SKM-1 (cell line): ENCODE measurements around the gene ABHD2.
"Not testable (repeated sequence)": the region's sequence is repeated elsewhere in the genome, so short reads cannot be mapped to it uniquely, and the experiment has no call there.

Source experiments
- DNase-seq: peaks from one replicate; lab custom pipeline; 2025; ENCODE audit not compliant: unreplicated experiment; lab: John Stamatoyannopoulos, UW

The ABHD2 gene

GRCh38 chr15:89075101-89075640 lies 13.1 kb upstream of the ABHD2 start:
- no peak for DNase-seq

DNA sequence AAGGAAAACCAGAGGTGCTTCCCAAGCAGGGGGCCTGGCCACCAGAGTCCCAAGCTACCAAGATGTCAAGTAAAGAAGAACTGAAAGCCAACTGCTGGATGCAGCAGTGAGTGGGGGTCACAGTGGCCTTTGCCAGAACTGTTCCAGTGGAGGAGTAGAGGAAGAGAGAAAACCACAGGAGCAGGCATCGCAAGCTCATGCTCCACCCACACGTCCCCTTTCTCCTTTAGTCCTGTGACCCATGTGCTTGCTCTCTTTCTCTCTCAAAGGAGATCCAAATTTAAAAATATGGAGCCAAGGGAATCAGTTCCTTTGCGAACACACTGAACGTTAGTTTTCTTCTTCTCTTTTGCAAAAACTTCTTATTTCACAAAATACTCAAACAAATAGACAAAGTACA lies 12.4 kb upstream of the ABHD2 start:
- DNase-seq, result no peak

DNA sequence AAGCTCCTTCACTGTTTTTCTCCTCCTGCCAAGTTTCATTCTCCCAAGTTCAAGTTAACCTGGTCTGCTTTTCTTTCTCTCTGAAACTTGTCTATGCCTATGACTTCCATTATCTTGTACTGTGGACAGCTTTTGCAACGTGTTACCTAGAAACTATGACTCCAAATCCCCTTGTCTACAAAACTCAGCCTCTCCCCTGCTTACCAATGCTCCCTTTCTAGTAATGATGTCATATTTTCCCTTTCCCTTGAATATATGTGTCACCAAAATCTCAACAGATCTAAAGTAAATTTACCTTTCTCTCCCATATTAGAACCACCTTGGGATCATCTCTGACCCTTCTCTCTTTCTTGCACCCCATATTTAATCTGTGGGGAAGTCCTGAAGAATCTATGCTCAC lies 10.5 kb upstream of the ABHD2 start:
- no peak for DNase-seq

DNA sequence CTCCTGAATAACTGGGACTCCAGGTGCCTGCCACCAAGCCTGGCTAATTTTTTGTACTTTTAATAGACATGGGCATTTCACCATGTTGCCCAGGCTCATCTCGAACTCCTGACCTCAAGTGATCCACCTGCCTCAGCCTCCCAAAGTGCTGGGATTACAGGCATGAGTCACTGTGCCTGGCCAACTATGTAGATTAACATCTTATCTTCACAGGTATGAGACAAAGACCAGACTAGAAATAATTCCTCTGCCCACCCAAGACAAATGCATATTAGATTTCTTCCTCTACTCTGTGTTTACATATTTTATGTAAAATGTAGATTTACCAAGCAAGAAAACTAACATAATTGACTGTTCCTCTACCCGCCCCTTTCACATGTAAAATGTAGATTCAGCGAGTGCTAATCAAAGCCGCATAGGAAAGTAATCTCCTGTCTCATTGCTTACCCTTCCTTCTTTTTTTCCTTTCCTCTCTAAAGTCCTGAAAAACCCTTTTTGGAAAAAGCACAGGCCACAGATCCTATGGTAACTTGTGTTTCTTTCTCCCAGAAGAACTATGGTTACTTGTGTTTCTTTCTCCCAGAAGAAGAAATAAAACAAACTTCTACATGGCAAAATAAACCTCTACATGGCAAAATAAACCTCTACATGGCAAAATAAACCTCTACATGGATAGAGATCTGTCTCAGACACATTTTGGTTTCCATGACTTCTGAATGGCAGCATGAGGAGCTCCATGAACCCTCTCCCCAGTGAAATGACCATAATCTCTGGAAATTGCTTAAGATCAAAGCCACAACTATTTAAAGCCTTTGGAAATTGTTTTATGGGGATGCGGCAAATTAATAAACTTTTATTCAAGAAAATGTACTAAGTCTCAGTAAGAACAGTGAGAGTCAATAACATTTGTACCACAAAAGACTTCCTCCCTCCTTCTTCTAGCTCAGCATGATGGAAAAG lies 9.1 kb upstream of the ABHD2 start:
- DNase-seq, result no peak

- no peak for DNase-seq
Measured at GRCh38 chr15:89081878-89082277, 6.4 kb upstream of the ABHD2 start.

DNA sequence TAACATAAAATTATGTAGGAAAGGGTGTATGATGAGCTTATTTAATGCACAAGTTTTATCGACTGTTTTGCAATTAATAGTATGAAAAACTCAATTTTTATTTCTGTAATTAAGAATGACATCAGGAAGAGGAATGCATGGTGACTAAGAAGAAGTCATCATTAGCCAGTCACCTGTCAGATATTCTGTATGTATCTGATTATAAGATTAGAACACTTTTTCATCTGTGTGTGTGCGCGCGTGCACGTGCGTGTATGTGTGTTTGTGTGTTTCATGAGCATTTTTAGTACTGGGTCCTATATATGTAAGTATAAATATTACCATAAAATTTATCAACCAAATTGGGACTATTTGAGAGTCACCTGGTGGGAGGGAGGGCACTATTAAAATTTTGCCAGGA lies 5.0 kb upstream of the ABHD2 start:
- no peak for DNase-seq

DNA sequence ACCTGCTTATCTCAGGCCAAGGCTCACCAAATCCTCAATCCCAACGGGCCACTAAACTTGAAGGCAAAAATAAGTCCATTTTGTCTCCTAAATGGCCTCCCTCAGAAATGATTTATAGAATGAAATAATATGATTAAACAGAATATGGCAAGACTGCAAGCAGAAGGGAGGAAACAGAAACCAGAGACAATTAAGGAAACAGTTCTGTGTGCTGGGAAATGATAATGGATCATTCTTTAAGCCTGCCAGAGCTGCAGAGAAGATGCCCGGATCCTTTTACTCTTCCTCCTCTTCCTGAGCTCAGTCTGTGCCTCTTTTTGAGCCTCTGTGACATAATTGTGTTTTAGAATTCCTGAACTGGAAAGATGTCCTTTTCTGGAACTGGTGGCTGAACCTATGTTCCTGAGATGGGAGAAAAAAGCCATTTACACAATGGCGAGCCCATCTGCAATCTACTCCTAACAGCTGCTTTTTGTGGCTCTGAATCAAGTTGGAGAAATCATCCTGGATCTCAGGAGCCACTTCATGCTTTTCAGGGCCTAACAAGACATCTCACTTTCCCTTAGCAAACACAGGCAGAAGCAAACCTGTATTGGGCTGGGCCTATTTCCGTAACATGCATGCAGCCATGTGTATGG lies 2.8 kb upstream of the ABHD2 start:
- no peak for DNase-seq

DNA sequence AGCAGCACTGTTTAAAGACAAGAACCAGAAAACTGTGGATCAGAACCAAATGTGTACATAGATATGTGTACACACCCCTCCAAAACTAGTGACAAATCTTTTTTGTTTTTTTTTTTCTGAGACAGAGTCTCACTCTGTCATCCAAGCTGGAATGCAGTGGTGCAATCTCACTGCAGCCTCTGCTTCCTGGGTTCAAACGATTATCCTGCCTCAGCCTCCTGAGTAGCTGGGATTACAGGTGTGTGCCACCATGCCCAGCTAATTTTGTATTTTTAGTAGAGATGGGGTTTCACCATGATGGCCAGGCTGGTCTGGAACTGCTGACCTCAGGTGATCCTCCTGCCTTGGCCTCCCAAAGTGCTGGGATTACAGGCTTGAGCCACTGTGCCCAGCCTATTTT lies 2.3 kb upstream of the ABHD2 start:
- DNase-seq, result not testable (repeated sequence)

DNA sequence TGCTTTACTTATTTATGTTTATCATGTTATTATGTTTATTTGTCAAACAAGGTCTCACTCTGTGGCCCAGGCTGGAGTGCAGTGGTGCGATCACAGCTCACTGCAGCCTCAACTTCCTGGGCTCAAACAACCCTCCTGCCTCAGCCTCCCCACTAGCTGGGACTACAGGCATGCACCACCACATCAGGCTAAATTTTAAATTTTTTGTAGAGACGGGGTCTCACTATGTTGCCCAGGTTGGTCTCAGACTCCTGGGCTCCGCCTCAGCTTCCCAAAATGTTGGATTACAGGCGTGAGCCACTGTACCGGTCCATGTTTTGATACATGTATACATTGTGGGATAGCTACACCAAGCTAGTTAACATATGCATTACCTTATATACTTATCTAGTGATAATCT lies 1.9 kb upstream of the ABHD2 start:
- DNase-seq, result not testable (repeated sequence)

DNA sequence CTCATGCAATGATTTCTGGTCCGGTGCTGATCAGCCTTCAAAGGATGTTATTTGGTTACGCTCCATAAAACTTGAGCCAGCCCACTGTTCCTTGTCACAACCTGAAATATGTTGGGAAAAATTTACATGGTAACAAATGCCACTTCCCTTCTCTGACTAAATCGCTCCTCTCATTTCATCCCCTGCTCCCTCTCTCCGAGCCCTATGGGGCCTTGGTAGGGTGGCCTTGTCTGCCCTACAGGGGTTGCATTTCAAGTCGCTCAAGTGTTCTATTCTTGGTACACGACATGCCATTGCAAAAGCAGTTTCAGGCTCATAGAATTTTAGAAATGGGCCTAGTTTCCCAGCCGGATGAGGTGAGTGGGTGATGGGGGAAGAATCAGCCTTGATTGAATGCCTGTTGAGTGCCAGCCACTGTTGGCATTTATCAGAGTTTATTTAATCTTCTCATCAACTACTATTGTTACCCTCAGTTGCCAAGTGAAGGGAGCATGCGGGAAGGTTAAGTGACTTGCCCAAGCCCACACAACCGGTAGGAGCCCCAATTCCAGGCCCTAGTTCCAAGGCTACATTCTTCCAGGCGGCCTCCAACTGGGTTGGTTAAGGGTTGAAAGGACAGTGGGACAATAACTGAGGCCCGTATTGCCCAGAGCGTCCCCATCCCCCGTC lies 961 bp upstream of the ABHD2 start:
- no peak for DNase-seq

DNA sequence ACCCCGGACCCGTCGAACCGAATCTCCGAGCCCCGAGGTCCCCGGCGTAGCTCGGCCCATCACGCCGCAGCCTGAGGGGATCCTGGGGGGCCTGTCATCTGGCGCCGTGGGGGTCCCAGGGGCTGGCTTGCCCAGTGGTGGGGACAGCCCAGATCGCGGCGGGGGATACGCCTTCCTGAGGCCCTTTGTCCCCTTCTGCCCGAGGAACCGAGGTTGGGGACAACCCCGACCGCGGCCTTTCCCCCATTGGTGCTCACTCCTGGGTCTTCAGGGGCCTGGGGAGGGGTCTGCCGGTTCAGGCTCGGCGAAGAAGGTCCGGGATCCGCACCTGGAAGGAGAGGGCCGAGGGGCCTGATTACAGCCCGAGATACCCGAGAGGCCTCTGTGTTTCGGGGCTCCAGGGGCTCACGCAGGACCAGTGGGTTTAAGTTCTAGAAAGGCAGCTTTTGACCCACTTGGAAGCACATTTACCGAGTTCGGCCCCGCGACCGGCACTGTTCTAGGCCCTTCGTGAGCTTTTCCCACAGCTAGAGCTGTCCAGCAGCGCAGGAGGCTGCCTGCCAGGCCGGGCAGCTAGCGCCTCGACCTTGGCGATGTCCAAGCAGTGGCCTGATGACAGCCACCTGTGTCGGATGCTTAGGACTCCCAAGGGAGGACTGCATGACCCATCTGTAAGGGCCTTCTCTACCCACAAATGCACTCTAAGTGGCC lies 504 bp downstream of the ABHD2 start:
- DNase-seq, result no peak

DNA sequence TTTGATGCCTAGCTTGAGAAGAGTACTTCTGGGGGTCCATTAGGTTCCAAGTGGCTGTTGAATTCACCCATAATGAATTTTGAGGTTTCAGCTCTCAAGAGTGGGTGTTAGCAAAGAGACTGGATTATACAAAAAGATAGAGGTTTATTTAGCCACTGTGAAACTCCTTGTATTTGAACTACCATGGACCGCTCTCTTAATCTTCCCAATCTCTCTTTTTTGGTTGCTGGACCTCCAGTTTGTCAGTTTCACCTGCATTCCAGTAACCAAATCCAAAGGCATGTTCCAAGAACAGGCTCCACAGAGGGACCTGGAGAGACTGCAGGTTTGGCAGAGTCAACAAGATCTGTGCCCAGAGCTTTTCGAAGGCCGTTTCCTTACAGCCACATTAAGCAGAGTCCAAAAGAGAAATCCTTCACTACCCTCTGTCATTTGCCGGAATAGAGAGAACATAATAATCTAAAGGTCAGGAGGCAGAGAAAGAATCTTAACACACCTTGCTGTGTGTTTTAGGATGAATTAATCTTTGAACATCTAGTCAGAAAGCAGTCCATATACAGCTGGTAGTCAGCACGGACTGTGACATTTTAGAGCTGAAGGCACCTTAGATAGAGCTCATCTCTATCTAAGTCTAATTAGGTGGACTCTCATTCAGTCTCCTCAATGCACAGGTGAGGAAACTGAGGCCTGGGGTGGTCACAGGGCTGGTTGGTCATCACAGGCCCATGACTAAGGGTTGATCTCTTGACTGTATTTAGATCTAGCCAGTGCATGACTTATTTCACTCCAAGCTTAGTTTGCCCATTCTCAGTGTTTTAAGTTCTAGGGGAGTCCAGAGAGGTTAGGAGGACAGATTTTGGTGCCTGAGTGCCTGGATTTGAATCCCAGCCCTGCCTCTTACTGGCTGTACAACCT lies 1.3 kb downstream of the ABHD2 start:
- DNase-seq, result no peak

DNA sequence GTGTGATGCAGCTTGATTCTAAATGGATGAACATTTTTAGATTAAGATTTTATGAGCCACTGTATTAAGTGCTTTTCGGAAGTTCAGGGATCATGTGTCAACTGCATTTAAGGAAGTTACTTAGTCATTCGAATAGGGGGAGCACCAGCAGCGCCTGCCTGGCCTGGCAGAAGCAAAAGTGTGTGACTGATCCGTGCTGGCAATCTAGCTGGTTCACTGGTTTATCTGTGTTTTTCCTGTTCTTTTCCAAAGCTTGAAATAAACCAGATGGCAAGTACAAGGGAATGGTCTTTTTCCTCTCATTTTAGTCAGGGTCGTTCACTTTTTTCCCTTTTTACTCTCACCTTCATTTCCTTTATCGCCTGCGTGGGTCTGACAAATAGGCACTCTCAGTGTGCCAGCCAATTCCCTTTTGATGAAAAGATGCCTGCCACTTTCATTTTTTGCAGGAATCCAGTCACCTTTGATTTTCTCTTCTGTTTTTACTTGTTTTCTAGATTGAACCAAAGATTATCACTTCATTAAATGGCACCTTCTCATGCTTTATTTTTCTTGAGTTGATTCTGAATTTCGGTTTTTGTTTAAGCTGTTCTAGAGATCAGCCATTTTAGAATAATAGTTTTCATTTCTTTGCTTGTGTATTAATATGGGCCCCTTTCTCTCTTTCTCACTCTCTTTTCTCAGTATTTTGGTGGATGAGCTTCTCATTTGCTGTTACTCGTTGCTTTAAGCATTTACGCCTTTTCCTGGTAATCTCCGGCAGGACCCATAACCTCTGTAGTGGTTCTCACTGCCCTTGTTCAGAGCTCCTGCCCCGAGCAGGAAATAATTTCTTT lies 2.8 kb downstream of the ABHD2 start:
- DNase-seq, result peak; percentile 73

- DNase-seq, result no peak
Measured at GRCh38 chr15:89091627-89092220, 3.5 kb downstream of the ABHD2 start.

GRCh38 chr15:89093509-89093908 lies 5.3 kb downstream of the ABHD2 start:
- no peak for DNase-seq

DNA sequence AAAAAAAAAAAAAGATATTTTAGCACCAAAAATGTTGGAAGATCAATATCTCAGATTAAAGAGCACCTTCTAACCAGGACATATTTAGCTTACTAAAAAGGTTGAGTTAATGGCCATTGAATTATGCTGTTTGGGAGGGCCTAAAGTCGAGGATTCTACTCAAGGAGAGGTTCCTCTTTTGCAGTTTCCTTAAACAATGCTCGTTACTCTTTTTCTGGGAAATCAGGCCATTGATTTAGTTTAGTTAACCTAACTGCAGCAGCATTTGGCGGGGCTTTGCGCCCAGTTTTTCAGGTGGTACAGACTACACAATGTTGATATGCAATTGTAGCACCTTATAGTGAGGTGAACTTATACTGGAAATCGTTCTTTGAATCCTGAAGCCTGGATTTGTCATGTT lies 6.8 kb downstream of the ABHD2 start:
- DNase-seq, result peak; percentile 13

DNA sequence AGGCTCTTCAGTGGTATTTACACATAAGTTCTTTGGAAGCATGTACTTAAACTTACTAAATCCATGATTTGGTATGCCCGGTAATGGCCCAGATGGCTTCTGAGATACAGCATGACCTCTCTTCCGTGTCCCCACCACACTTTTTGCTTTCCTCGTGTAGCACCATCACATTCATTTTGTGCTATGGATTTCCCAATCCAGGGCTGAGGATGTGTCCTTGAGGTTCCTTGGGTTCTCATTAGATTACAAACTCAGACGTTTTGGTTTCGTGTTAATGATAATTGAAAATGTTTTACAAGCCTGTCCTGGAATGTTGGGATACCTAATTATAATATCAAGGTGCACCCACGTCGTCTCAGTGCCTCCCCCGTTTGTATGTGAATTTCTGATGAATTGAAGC lies 7.3 kb downstream of the ABHD2 start:
- no peak for DNase-seq

DNA sequence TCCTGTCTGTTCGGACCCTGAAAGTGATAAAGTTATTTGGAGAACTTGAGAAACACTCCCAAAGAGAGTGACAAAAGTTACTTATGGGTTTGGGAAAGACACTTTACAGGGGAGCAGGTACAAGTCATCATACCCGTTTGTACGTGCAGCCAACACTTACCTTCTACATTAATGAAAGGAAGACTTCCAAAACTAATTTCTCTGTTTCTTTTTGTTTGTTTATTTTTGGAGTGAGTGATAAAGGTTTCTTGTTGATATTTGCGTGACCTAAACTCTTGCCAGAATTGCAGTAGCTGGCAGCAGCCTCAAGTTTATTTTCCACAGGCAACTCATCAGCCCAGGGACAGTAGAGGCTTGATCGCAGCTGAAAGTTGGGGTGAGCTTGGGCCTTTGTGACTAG lies 8.4 kb downstream of the ABHD2 start:
- DNase-seq, result no peak

DNA sequence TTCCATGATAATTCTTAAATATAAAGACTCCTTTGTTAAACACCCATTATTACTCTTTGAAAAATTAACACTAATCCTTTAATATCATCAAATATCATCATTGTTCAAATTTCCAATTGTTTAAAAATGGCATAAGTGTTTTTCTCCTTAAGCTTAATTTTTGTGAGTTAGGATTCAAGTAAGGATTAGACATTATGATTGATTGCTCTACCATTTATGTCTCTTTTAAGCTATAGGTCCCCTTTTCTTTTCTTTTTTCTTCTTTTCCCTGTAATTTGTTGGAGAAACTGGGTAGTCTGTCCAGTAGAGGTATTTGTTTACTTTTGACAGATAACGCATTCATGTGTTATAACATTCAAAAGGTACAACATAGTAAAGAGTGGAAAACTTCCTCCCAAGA lies 9.1 kb downstream of the ABHD2 start:
- no peak for DNase-seq
